NB4 (cell line): ENCODE results near the gene TAS2R1.

ENCODE experiments used
- DNase-seq: peaks from one replicate; pipeline ENCODE4 v3.0.0; 2010; ENCODE audit warnings: low read depth
- H3K4me3 ChIP-seq: one replicate; pipeline ENCODE4 v1.5.1; 2011; ENCODE audit warnings: mild to moderate bottlenecking, low read depth, low read length, moderate library complexity
- MYC ChIP-seq: IDR thresholded peaks from 2 replicates; pipeline ENCODE4 v1.6.1; 2011; ENCODE audit warnings: low read depth, low read length
- POLR2A ChIP-seq: IDR thresholded peaks from 2 replicates; pipeline ENCODE4 v1.6.1; 2011; ENCODE audit warnings: mild to moderate bottlenecking; ENCODE audit not compliant: insufficient read length; ENCODE audit errors: extremely low read depth
- TF ChIP-seq, protein P1 (sequence below): IDR thresholded peaks from 2 replicates; pipeline ENCODE4 v1.6.1; 2011; ENCODE audit warnings: low read depth, low read length
- TF ChIP-seq, protein P2 (sequence below): IDR thresholded peaks from one replicate; pipeline ENCODE4 v1.5.1; 2012; ENCODE audit warnings: low read depth, low read length

Gene TAS2R1

GRCh38 chr5:9596171-9596780 is 33.9 kb downstream of the TAS2R1 start:
- DNase-seq: no peak
- TF ChIP-seq, protein P1, sequence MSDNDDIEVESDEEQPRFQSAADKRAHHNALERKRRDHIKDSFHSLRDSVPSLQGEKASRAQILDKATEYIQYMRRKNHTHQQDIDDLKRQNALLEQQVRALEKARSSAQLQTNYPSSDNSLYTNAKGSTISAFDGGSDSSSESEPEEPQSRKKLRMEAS: no peak
- TF ChIP-seq POLR2A (no peak), MYC (no peak)
- TF ChIP-seq, protein P2, sequence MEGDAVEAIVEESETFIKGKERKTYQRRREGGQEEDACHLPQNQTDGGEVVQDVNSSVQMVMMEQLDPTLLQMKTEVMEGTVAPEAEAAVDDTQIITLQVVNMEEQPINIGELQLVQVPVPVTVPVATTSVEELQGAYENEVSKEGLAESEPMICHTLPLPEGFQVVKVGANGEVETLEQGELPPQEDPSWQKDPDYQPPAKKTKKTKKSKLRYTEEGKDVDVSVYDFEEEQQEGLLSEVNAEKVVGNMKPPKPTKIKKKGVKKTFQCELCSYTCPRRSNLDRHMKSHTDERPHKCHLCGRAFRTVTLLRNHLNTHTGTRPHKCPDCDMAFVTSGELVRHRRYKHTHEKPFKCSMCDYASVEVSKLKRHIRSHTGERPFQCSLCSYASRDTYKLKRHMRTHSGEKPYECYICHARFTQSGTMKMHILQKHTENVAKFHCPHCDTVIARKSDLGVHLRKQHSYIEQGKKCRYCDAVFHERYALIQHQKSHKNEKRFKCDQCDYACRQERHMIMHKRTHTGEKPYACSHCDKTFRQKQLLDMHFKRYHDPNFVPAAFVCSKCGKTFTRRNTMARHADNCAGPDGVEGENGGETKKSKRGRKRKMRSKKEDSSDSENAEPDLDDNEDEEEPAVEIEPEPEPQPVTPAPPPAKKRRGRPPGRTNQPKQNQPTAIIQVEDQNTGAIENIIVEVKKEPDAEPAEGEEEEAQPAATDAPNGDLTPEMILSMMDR: no peak
- no peak overlapping the region for H3K4me3 ChIP-seq

DNA sequence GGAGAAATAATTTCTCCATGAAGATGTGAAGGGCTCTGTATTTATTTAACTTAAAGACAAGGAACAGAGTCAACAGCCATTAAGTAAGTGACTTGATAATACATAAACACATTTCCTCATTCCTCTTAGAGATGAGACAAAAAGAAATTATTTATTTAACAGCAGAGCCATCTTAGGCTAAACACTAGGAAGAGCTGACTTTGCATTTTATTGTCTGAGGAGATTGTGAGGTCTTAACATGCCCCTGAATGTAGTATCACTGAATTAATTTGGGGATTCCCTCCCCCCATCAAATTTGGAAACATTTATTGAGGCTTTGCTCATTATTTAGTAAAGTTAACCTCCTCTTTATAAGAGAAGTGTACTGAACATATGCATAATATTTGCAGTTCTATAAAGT is 35.2 kb downstream of the TAS2R1 start:
- H3K4me3 ChIP-seq: no peak overlapping the region
- no peak for DNase-seq
- TF ChIP-seq, protein P1: no peak
- TF ChIP-seq MYC: no peak
- TF ChIP-seq, protein P2: no peak
- TF ChIP-seq POLR2A: no peak

DNA sequence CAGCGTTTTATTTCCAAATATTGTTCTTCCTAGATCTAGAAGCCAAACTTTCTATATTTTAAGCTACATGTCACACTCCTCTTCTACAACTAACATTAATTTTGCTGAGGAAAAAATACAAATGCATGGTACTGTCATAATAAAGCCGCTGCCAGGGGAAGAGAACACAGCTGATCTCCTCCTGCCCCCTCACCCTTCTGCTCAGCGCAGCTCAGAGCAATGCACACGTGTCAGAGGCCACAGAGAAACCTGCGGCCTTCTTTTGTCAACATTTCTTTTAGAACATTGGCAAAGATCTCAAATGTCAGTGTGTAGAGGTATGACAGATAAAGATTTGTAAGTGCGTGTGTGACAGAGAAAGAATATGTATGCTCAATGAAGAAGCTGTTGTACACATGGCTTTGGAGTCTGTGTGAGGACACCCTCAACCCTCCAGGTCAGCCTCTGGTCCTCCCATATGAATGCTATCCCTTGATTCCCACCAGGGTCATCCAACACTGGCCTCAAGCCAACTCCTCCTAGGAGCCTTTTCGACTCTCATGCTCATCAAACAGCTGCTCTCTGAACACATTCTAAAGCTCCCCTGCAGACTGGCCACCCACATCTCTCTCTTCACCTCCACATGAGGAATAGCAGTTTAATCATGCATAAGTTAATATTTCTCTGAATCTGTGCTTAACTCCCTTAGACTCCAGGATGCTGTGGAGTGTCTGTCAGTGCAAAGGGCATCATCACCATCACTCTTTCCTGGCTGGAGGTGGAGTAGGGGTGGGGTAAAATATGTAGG is 40.9 kb downstream of the TAS2R1 start:
- TF ChIP-seq, protein P1: no peak
- TF ChIP-seq, protein P2: no peak
- TF ChIP-seq POLR2A (no peak), MYC (no peak)
- H3K4me3 ChIP-seq: no peak overlapping the region
- DNase-seq: no peak

DNA sequence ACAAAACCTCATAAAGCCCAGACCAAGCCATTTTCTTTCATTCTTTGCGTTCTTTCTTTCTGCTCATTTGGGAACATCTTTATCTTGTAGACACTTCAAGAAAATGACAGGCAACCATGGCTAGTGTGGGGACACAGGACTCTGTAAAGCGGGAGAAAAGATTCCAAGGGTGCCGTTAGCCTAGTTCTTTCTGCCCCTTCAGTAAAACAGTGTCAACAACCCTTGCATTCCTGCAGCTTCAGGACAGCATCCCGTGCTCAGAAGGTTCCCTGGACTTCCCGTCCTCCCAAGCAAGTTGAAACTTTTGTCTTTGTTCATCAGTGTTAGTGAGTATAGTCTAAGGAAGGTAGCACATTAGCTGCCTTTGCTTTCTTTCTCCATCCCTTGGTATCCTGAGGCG is 41.9 kb downstream of the TAS2R1 start:
- TF ChIP-seq, protein P1: no peak
- TF ChIP-seq MYC (no peak), POLR2A (no peak)
- TF ChIP-seq, protein P2: no peak
- no peak for DNase-seq
- no peak overlapping the region for H3K4me3 ChIP-seq

DNA sequence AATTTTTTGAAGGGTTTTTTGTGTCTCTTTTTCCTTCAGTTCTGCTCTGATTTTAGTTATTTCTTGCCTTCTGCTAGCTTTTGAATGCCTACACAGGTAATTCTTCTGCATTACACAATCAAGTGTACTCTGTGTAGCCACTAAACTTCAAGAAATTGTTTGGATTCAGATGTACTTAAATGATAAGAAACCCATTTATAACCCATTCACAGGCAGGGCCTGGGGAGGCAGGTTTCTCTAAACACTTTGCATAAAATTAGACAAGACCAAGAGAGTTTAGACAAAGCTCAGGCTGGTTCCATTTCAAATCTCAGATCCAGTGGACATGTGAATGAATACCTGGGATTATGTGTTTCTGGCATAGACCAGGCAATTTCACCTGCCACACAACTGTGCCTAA is 43.0 kb downstream of the TAS2R1 start:
- TF ChIP-seq, protein P2: no peak
- TF ChIP-seq, protein P1: no peak
- TF ChIP-seq MYC (no peak), POLR2A (no peak)
- no peak overlapping the region for H3K4me3 ChIP-seq
- no peak for DNase-seq
